ENCODE results near the gene TM9SF1. TPM values are rescaled to one million over a fixed set of nuclear protein-coding genes. Genes with fewer than 3 reads are reported as not detected.

The TM9SF1 gene
- total RNA-seq, 3 donors from 2014 or later (not counting 1 experiment from before 2014, with no cell fraction given) = 15.2 to 32.1 (median 28.7) TPM

- no peak for TF ChIP-seq CTCF (IDR thresholded peaks at IDR 0.05)
- peak overlapping the region; percentile 97 for H3K27ac Mint-ChIP-seq
- peak overlapping the region; percentile 94 for H3K27ac ChIP-seq (ENCODE audit: low read length)
- H3K9me3 Mint-ChIP-seq = no peaks in the 10 kb centered on the region
- no peaks in the 10 kb centered on the region for H3K9me3 ChIP-seq (ENCODE audit: control insufficient read depth, insufficient read depth, low read length)
- no peak overlapping the region for H3K4me3 ChIP-seq (ENCODE audit: low read length)
- H3K36me3 ChIP-seq (ENCODE audit: control insufficient read depth, insufficient read depth, low read length) = peaks cover 74% of the 10 kb centered on the region
- peaks cover 37% of the 10 kb centered on the region for H3K4me1 ChIP-seq (ENCODE audit: control insufficient read depth, insufficient read depth, low read length)
- H3K4me3 Mint-ChIP-seq = peak overlapping the region; percentile 99
- no peak for DNase-seq
- peaks cover 36 to 54% of the 10 kb centered on the region in 2 donors for H3K4me1 Mint-ChIP-seq
- intact Hi-C loops (cut with micrococcal nuclease) = loop anchor here (2.0 kb wide), 1 partner anchor 102 kb away; no protein-coding TSS in a partner anchor
- no peaks in the 10 kb centered on the region for H3K36me3 Mint-ChIP-seq
- no peaks in the 10 kb centered on the region for H3K27me3 ChIP-seq (ENCODE audit: control insufficient read depth, insufficient read depth, low read length)
- no peak for ATAC-seq
- WGBS (ENCODE audit: insufficient coverage) = 99% methylated on average over 4 of the region's 4 CpGs
- no peaks in the 10 kb centered on the region for H3K27me3 Mint-ChIP-seq (ENCODE audit: low read depth in 2 of 2)
Observed at GRCh38 chr14:24160499-24160849, 34.8 kb downstream of the TM9SF1 start.

- Mint-ChIP-seq H3K27me3 (ENCODE audit: low read depth in 2 of 2) (no peaks in the 10 kb centered on the region), H3K9me3 (no peaks in the 10 kb centered on the region), H3K27ac (peak overlapping the region; percentile 97), H3K4me1 (peaks cover 33 to 49% of the 10 kb centered on the region in 2 donors), H3K4me3 (peak overlapping the region; percentile 21), H3K36me3 (no peaks in the 10 kb centered on the region)
- DNase-seq (no peak), ATAC-seq (no peak)
- Histone ChIP-seq H3K27me3 (ENCODE audit: control insufficient read depth, insufficient read depth, low read length) (no peaks in the 10 kb centered on the region), H3K9me3 (ENCODE audit: control insufficient read depth, insufficient read depth, low read length) (no peaks in the 10 kb centered on the region), H3K36me3 (ENCODE audit: control insufficient read depth, insufficient read depth, low read length) (peaks cover 74% of the 10 kb centered on the region), H3K4me3 (ENCODE audit: low read length) (no peak overlapping the region), H3K4me1 (ENCODE audit: control insufficient read depth, insufficient read depth, low read length) (peaks cover 37% of the 10 kb centered on the region), H3K27ac (ENCODE audit: low read length) (peak overlapping the region; percentile 94)
- intact Hi-C loops (cut with micrococcal nuclease) = loop anchor here (2.0 kb wide), 1 partner anchor 101 kb away; no protein-coding TSS in a partner anchor
- WGBS (ENCODE audit: insufficient coverage) = 92% methylated on average over 11 of the region's 11 CpGs
- no peak for TF ChIP-seq CTCF (IDR thresholded peaks at IDR 0.05)
Observed at GRCh38 chr14:24159777-24160498, 35.3 kb downstream of the TM9SF1 start.

- no peak overlapping the region for H3K27ac ChIP-seq (ENCODE audit: low read length)
- H3K4me1 ChIP-seq (ENCODE audit: control insufficient read depth, insufficient read depth, low read length) = peaks cover 15% of the 10 kb centered on the region
- H3K27me3 ChIP-seq (ENCODE audit: control insufficient read depth, insufficient read depth, low read length) = no peaks in the 10 kb centered on the region
- Mint-ChIP-seq H3K4me1 (peaks cover 18 to 27% of the 10 kb centered on the region in 2 donors), H3K36me3 (no peaks in the 10 kb centered on the region), H3K27me3 (ENCODE audit: low read depth in 2 of 2) (no peaks in the 10 kb centered on the region), H3K9me3 (no peaks in the 10 kb centered on the region), H3K4me3 (no peak overlapping the region), H3K27ac (no peak overlapping the region)
- DNase-seq (no peak), ATAC-seq (no peak)
- no peak for TF ChIP-seq CTCF (IDR thresholded peaks at IDR 0.05)
- H3K36me3 ChIP-seq (ENCODE audit: control insufficient read depth, insufficient read depth, low read length) = peaks cover 62% of the 10 kb centered on the region
- no peaks in the 10 kb centered on the region for H3K9me3 ChIP-seq (ENCODE audit: control insufficient read depth, insufficient read depth, low read length)
- intact Hi-C loops (cut with micrococcal nuclease) = no loop called here
- WGBS (ENCODE audit: insufficient coverage) = 98% methylated on average over 12 of the region's 12 CpGs
- H3K4me3 ChIP-seq (ENCODE audit: low read length) = no peak overlapping the region
Observed at GRCh38 chr14:24157331-24157730, 37.9 kb downstream of the TM9SF1 start.

GRCh38 chr14:24156840-24157239, 38.4 kb downstream of the TM9SF1 start:
- no peaks in the 10 kb centered on the region for H3K9me3 Mint-ChIP-seq
- no peak overlapping the region for H3K27ac ChIP-seq (ENCODE audit: low read length)
- H3K27me3 Mint-ChIP-seq (ENCODE audit: low read depth in 2 of 2) = no peaks in the 10 kb centered on the region
- WGBS (ENCODE audit: insufficient coverage) = 92% methylated on average over 1 of the region's 1 CpG
- ATAC-seq = no peak
- no peak overlapping the region for H3K27ac Mint-ChIP-seq
- peaks cover 64% of the 10 kb centered on the region for H3K36me3 ChIP-seq (ENCODE audit: control insufficient read depth, insufficient read depth, low read length)
- no peaks in the 10 kb centered on the region for H3K36me3 Mint-ChIP-seq
- no peak for TF ChIP-seq CTCF (IDR thresholded peaks at IDR 0.05)
- no peak for DNase-seq
- peaks cover 13 to 22% of the 10 kb centered on the region in 2 donors for H3K4me1 Mint-ChIP-seq
- H3K4me3 Mint-ChIP-seq = no peak overlapping the region
- intact Hi-C loops (cut with micrococcal nuclease) = no loop called here
- no peak overlapping the region for H3K4me3 ChIP-seq (ENCODE audit: low read length)
- no peaks in the 10 kb centered on the region for H3K27me3 ChIP-seq (ENCODE audit: control insufficient read depth, insufficient read depth, low read length)
- H3K4me1 ChIP-seq (ENCODE audit: control insufficient read depth, insufficient read depth, low read length) = peaks cover 10% of the 10 kb centered on the region
- H3K9me3 ChIP-seq (ENCODE audit: control insufficient read depth, insufficient read depth, low read length) = no peaks in the 10 kb centered on the region

All from natural killer cell (primary cell).